DOHH2 (cell line): ENCODE results near the gene FREM1.

ENCODE experiments used
- H3F3A ChIP-seq: fragments of 200-600 bp; sonication (generic), shearing (Covaris generic); 2 replicates; pipeline ENCODE4 v1.6.0; 2016; ENCODE audit warnings: antibody characterized with exemption, mild to moderate bottlenecking; ENCODE audit not compliant: control insufficient read depth, insufficient read depth
- H3K27ac ChIP-seq: fragments of 200-600 bp; sonication (generic); 2 replicates; pipeline ENCODE4 v1.5.1; 2014; ENCODE audit warnings: low read depth, mild to moderate bottlenecking, low read length, moderate library complexity
- H3K27me3 ChIP-seq: fragments of 200-600 bp; sonication (generic); 2 replicates; pipeline ENCODE4 v1.6.1; 2014; ENCODE audit warnings: mild to moderate bottlenecking, low read length, mixed read lengths; ENCODE audit not compliant: control insufficient read depth
- H3K36me3 ChIP-seq: fragments of 200-600 bp; sonication (generic); 2 replicates; pipeline ENCODE4 v1.6.1; 2014; ENCODE audit warnings: mild to moderate bottlenecking, low read length, moderate library complexity, mixed read lengths; ENCODE audit not compliant: control insufficient read depth
- H3K4me1 ChIP-seq: fragments of 200-600 bp; sonication (generic); 2 replicates; pipeline ENCODE4 v1.6.1; 2014; ENCODE audit warnings: mild to moderate bottlenecking, low read length, mixed read lengths; ENCODE audit not compliant: control insufficient read depth
- H3K4me2 ChIP-seq: fragments of 200-600 bp; sonication (generic); 2 replicates; pipeline ENCODE4 v1.6.0; 2014; ENCODE audit warnings: mild to moderate bottlenecking, low read length, moderate library complexity
- H3K4me3 ChIP-seq: fragments of 200-600 bp; sonication (generic); 2 replicates; pipeline ENCODE4 v1.5.1; 2014; ENCODE audit warnings: mild to moderate bottlenecking, low read length, mixed read lengths
- H3K79me2 ChIP-seq: fragments of 200-600 bp; sonication (generic); 2 replicates; pipeline ENCODE4 v1.6.1; 2014; ENCODE audit warnings: mild to moderate bottlenecking, low read length, mixed read lengths; ENCODE audit not compliant: control insufficient read depth
- H3K9me2 ChIP-seq: fragments of 200-600 bp; sonication (generic); replicated peaks from 2 replicates; pipeline ENCODE4 v1.6.1; 2014; ENCODE audit warnings: mild to moderate bottlenecking, low read length, mixed read lengths; ENCODE audit not compliant: control insufficient read depth
- H3K9me3 ChIP-seq: fragments of 200-600 bp; sonication (generic); 2 replicates; pipeline ENCODE4 v1.6.1; 2014; ENCODE audit warnings: antibody characterized with exemption, low read length, mixed read lengths; ENCODE audit not compliant: control insufficient read depth, insufficient read depth
- H4K20me1 ChIP-seq: fragments of 200-600 bp; sonication (generic); 2 replicates; pipeline ENCODE4 v1.6.0; 2014; ENCODE audit warnings: low read depth, mild to moderate bottlenecking, antibody characterized with exemption, low read length, moderate library complexity; ENCODE audit not compliant: control insufficient read depth, insufficient read depth
- CTCF ChIP-seq: fragments of 200-600 bp; sonication (generic); IDR thresholded peaks from one replicate; pipeline ENCODE4 v1.5.1; 2014; ENCODE audit warnings: antibody characterized with exemption, mild to moderate bottlenecking, low read depth, low read length; ENCODE audit not compliant: poor library complexity, severe bottlenecking
- EZH2phosphoT487 ChIP-seq: fragments of 200-600 bp; sonication (generic); IDR thresholded peaks from 2 replicates; pipeline ENCODE4 v1.6.1; 2017; ENCODE audit warnings: borderline replicate concordance, mild to moderate bottlenecking, antibody characterized with exemption, low read length, moderate library complexity, mixed read lengths

The FREM1 gene

GRCh38 chr9:14870090-14870489 is 40.1 kb downstream of the FREM1 start:
- H3K4me1 ChIP-seq: no peaks in the 10 kb centered on the region
- H3K27ac ChIP-seq: no peak overlapping the region
- H3K4me3 ChIP-seq: no peak overlapping the region
- no peak for TF ChIP-seq EZH2phosphoT487
- TF ChIP-seq CTCF: no peak
- no peak overlapping the region for H3K4me2 ChIP-seq
- H3K9me2 ChIP-seq: no peaks in the 10 kb centered on the region
- no peaks in the 10 kb centered on the region for H3K36me3 ChIP-seq
- no peaks in the 10 kb centered on the region for H3K27me3 ChIP-seq
- no peaks in the 10 kb centered on the region for H3F3A ChIP-seq
- no peaks in the 10 kb centered on the region for H4K20me1 ChIP-seq
- no peaks in the 10 kb centered on the region for H3K79me2 ChIP-seq
- H3K9me3 ChIP-seq: no peaks in the 10 kb centered on the region

DNA sequence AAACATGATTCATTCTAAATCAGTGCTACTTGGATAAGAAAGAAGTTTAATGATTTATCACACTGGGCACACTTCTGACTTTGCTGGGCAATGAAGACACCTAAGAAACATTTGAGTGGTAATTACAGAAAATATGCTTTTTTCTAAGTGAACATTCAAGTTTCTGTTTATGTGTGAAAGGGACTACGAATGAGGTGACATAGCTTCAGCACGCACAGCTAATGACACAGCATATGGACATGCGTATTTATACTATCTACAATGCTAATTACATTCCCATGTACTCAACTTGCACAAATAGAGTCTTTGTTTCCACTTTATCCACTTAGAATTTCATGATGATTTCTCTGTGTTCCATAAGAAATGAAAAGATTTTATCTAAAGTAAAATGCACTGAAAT is 40.6 kb downstream of the FREM1 start:
- H3K4me1 ChIP-seq: no peaks in the 10 kb centered on the region
- no peaks in the 10 kb centered on the region for H4K20me1 ChIP-seq
- H3K27ac ChIP-seq: no peak overlapping the region
- H3K79me2 ChIP-seq: no peaks in the 10 kb centered on the region
- H3K4me2 ChIP-seq: no peak overlapping the region
- no peaks in the 10 kb centered on the region for H3K27me3 ChIP-seq
- H3K4me3 ChIP-seq: no peak overlapping the region
- no peaks in the 10 kb centered on the region for H3F3A ChIP-seq
- no peaks in the 10 kb centered on the region for H3K36me3 ChIP-seq
- H3K9me3 ChIP-seq: no peaks in the 10 kb centered on the region
- no peaks in the 10 kb centered on the region for H3K9me2 ChIP-seq
- TF ChIP-seq EZH2phosphoT487: no peak
- no peak for TF ChIP-seq CTCF

GRCh38 chr9:14868772-14869583 is 41.2 kb downstream of the FREM1 start:
- H3K9me2 ChIP-seq: no peaks in the 10 kb centered on the region
- no peaks in the 10 kb centered on the region for H4K20me1 ChIP-seq
- H3K27ac ChIP-seq: no peak overlapping the region
- no peaks in the 10 kb centered on the region for H3F3A ChIP-seq
- H3K4me1 ChIP-seq: no peaks in the 10 kb centered on the region
- no peaks in the 10 kb centered on the region for H3K9me3 ChIP-seq
- no peaks in the 10 kb centered on the region for H3K36me3 ChIP-seq
- H3K79me2 ChIP-seq: no peaks in the 10 kb centered on the region
- no peak overlapping the region for H3K4me2 ChIP-seq
- no peaks in the 10 kb centered on the region for H3K27me3 ChIP-seq
- no peak for TF ChIP-seq EZH2phosphoT487
- no peak for TF ChIP-seq CTCF
- H3K4me3 ChIP-seq: no peak overlapping the region
